ENCODE measurements around the gene SCAF4.

DNA sequence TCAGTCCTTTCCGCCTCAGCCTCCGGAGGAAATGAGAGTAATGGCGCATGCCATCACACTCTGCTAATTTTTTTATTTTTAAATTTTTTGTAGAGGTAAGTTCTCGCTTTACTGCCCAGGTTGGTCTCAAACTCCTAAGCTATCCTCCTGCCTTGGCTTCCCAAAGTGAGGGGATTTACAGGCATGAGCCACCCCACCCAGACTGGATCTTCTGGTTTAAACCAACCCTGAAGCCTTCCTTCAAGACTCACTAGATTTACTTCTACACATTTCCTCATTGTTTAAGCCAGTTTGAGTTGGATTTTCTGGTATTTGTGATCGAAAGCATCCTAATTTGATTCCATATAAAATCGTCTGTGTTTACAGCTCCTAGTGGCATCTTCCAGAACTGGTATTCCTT is 23.1 kb upstream of the SCAF4 start:
- no peak for TF ChIP-seq EZH2phosphoT487 (IDR thresholded peaks at IDR 0.05)
- TF ChIP-seq, protein P1, sequence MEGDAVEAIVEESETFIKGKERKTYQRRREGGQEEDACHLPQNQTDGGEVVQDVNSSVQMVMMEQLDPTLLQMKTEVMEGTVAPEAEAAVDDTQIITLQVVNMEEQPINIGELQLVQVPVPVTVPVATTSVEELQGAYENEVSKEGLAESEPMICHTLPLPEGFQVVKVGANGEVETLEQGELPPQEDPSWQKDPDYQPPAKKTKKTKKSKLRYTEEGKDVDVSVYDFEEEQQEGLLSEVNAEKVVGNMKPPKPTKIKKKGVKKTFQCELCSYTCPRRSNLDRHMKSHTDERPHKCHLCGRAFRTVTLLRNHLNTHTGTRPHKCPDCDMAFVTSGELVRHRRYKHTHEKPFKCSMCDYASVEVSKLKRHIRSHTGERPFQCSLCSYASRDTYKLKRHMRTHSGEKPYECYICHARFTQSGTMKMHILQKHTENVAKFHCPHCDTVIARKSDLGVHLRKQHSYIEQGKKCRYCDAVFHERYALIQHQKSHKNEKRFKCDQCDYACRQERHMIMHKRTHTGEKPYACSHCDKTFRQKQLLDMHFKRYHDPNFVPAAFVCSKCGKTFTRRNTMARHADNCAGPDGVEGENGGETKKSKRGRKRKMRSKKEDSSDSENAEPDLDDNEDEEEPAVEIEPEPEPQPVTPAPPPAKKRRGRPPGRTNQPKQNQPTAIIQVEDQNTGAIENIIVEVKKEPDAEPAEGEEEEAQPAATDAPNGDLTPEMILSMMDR (IDR thresholded peaks at IDR 0.05), result no peak
